Measurements from ENCODE around the gene ATP8A1. TPM values are rescaled to one million over a fixed set of nuclear protein-coding genes. Genes with fewer than 3 reads are reported as not detected.

ATP8A1 gene
- total RNA-seq, 1 donor from 2014 or later, result 2.4 TPM

DNA sequence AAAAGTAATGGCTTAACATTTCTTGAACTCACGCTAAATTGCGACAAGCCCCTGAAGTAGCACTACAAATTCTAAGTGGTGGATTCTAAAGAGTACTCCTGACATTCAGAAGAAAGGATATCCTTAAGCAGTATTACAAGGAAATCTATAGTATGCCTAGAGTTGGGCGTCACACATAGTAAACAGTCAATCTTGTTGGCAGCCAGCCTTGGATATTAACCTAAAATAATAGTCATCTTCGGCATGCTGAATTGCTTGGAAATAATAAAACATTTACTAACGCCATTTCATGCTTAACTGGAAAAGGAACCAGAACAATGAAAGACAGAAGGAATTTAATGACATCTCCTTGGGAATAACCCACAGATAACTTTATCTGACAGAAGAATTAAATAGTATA lies 18.6 kb downstream of the ATP8A1 start:
- Mint-ChIP-seq H3K9me3 (ENCODE audit: unreplicated experiment) (no peaks in the 10 kb centered on the region), H3K4me1 (ENCODE audit: unreplicated experiment) (no peaks in the 10 kb centered on the region), H3K4me3 (ENCODE audit: unreplicated experiment) (no peak overlapping the region), H3K27me3 (ENCODE audit: unreplicated experiment) (peaks cover 26% of the 10 kb centered on the region), H3K36me3 (ENCODE audit: unreplicated experiment) (no peaks in the 10 kb centered on the region), H3K27ac (ENCODE audit: unreplicated experiment) (no peak overlapping the region)
- no peak for DNase-seq (ENCODE audit: extremely low spot score, unreplicated experiment)
- TF ChIP-seq, protein P1, sequence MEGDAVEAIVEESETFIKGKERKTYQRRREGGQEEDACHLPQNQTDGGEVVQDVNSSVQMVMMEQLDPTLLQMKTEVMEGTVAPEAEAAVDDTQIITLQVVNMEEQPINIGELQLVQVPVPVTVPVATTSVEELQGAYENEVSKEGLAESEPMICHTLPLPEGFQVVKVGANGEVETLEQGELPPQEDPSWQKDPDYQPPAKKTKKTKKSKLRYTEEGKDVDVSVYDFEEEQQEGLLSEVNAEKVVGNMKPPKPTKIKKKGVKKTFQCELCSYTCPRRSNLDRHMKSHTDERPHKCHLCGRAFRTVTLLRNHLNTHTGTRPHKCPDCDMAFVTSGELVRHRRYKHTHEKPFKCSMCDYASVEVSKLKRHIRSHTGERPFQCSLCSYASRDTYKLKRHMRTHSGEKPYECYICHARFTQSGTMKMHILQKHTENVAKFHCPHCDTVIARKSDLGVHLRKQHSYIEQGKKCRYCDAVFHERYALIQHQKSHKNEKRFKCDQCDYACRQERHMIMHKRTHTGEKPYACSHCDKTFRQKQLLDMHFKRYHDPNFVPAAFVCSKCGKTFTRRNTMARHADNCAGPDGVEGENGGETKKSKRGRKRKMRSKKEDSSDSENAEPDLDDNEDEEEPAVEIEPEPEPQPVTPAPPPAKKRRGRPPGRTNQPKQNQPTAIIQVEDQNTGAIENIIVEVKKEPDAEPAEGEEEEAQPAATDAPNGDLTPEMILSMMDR (IDR thresholded peaks at IDR 0.05), result no peak

DNA sequence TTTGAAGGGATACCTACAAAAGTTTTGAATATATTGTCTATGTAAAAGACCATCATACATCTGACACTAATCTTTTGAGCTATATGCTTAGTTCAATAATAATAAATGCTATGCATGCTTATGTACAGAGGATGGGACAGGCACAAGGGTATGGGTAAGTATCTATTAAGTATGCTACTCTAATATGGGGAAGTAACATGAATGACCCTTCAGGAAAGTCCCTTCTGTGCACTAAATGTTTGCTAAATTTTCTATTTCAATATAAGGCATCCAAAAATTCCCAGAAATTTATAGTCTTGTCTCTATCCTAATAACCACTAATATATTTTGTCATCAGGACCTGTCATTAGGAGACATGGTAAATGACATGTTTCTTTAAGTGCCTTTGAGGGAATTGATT lies 19.0 kb downstream of the ATP8A1 start:
- Mint-ChIP-seq H3K36me3 (ENCODE audit: unreplicated experiment) (no peaks in the 10 kb centered on the region), H3K27me3 (ENCODE audit: unreplicated experiment) (peaks cover 30% of the 10 kb centered on the region), H3K27ac (ENCODE audit: unreplicated experiment) (no peak overlapping the region), H3K4me1 (ENCODE audit: unreplicated experiment) (no peaks in the 10 kb centered on the region), H3K9me3 (ENCODE audit: unreplicated experiment) (no peaks in the 10 kb centered on the region), H3K4me3 (ENCODE audit: unreplicated experiment) (no peak overlapping the region)
- TF ChIP-seq, protein P1 (IDR thresholded peaks at IDR 0.05), result no peak
- no peak for DNase-seq (ENCODE audit: extremely low spot score, unreplicated experiment)

DNA sequence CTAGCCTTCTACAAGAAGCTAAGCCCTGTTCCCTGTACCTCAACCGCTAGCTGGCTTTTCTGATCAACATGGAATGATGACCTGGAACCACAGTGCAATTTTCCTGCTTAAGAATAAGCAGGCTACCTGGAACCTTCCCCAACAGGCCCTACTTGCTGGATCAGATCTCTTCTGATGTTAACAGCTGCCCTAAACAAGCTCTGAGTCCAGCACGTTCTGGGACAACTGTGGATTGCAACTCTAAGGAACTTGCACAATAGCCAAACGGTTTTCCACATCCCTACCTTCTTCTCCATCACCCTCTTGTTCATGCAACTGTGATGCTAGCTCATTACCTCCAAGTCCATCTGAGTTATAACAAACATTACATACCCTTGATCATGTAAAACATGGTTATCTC lies 19.8 kb downstream of the ATP8A1 start:
- Mint-ChIP-seq H3K4me1 (ENCODE audit: unreplicated experiment) (no peaks in the 10 kb centered on the region), H3K27me3 (ENCODE audit: unreplicated experiment) (peaks cover 31% of the 10 kb centered on the region), H3K27ac (ENCODE audit: unreplicated experiment) (no peak overlapping the region), H3K9me3 (ENCODE audit: unreplicated experiment) (no peaks in the 10 kb centered on the region), H3K4me3 (ENCODE audit: unreplicated experiment) (no peak overlapping the region), H3K36me3 (ENCODE audit: unreplicated experiment) (no peaks in the 10 kb centered on the region)
- TF ChIP-seq, protein P1 (IDR thresholded peaks at IDR 0.05), result no peak
- no peak for DNase-seq (ENCODE audit: extremely low spot score, unreplicated experiment)

DNA sequence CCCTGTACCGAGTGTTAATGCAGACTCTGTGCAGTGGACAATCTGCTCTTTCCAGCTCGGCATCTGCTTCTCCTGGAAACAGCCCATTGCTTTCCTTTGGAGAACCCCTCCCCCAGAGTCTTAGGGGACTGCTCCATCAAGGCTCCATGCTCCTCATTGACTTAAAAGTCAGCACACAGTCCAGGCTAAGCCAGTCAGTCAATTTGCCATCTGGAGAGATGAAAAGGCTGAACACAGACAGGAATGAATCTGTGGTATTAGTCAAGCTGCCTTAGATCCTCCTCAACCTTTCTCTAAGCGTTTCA lies 20.3 kb downstream of the ATP8A1 start:
- no peaks in the 10 kb centered on the region for H3K4me1 Mint-ChIP-seq (ENCODE audit: unreplicated experiment)
- no peaks in the 10 kb centered on the region for H3K9me3 Mint-ChIP-seq (ENCODE audit: unreplicated experiment)
- no peak overlapping the region for H3K27ac Mint-ChIP-seq (ENCODE audit: unreplicated experiment)
- H3K27me3 Mint-ChIP-seq (ENCODE audit: unreplicated experiment), result peaks cover 28% of the 10 kb centered on the region
- H3K36me3 Mint-ChIP-seq (ENCODE audit: unreplicated experiment), result no peaks in the 10 kb centered on the region
- TF ChIP-seq, protein P1 (IDR thresholded peaks at IDR 0.05), result no peak
- DNase-seq (ENCODE audit: extremely low spot score, unreplicated experiment), result no peak
- H3K4me3 Mint-ChIP-seq (ENCODE audit: unreplicated experiment), result no peak overlapping the region

DNA sequence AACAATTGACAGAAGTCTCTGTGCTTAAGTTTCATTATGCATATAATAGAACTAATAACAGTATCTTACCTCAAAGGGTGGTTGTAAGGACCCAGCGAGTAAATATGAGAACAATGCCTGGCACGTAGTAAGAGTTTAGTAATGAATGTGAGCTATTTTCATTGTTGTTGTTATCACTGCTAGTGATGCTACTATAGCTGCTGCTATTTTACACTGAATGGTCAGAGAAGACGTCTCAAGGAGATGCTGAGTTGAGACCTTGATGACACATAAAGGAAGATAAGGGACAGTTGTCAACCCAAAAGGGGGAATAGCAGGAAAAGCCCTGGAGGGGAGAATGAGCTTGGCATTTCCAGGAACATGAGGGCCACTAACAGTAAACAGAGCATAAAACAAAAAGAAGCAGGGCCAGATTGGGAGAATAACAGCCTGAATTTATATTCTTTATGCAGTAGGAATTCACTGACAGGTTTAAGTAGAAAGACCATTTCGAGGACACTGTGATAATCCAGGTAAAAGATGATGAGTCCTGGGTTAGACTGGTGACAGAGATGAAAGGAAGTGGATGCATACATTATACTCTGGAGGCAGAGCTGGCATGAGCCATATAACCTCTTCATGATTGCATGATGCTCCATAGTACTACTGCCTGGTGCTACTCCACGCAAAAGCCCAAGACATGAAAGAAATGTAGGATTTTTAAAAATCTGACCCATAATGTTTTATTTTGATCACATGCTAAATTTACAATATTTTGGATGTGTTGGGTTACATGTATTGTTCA lies 23.1 kb downstream of the ATP8A1 start:
- H3K4me3 Mint-ChIP-seq (ENCODE audit: unreplicated experiment), result no peak overlapping the region

More for the DNA sequence above, 23.1 kb downstream of the ATP8A1 start:
- Mint-ChIP-seq H3K36me3 (ENCODE audit: unreplicated experiment) (no peaks in the 10 kb centered on the region), H3K27ac (ENCODE audit: unreplicated experiment) (no peak overlapping the region), H3K4me1 (ENCODE audit: unreplicated experiment) (no peaks in the 10 kb centered on the region), H3K9me3 (ENCODE audit: unreplicated experiment) (no peaks in the 10 kb centered on the region), H3K27me3 (ENCODE audit: unreplicated experiment) (peaks cover 26% of the 10 kb centered on the region)
- DNase-seq (ENCODE audit: extremely low spot score, unreplicated experiment), result no peak
- TF ChIP-seq, protein P1 (IDR thresholded peaks at IDR 0.05), result no peak

Data from osteocyte (in vitro differentiated cells).